Hair follicle dermal papilla cell (primary cell): ENCODE data around the gene AQP5. TPM values are rescaled to one million over a fixed set of nuclear protein-coding genes. Genes with fewer than 3 reads are reported as not detected.

Experiments used
- total RNA-seq: library from RNA; depleted of rRNA; stranded (reverse); fragments of >200 nt; gene quantifications from 2 replicates; pipeline ENCODE4 v1.2.3, GENCODE V29; 2012

The AQP5 gene
- not detected in 2 replicates for total RNA-seq

DNA sequence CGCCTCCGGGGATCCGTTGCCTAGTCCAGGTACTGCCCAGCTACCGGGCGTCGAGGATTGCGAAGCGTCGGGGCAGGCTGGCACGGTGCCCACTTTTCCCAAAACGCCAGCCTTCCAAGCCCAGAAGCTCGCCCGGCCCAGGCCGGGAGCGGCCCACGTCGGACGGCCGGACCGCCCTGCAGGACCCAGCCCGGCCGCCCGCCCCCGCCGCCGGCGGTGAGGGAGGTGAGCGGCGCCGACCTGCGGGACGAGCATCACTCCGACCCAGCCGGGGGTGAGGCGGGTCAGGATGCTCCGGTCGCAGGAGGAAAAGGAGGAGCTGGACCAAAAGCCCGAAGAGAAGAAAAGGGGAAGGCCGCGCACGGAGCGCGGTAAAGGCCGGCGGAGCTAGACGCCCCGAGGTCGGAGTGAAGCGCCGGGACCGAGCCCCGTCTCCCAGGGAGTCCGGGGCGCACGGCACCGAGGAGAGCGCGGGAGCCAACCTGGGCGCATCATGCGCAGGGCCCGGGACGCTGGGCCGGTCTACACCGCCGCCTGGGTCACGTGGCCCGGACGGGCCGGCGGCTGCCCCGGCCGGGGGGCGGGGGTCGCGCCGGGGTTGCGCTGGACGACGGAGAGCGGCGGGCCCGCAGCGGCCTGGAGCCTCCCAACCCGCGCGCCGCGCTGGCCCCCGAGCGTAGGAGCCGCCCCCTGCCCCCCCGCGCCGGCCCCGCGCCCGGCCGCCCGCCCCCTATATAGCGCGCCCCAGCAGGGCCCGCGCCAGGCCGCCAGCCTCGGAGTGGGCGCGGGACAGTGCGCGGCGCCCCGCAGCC lies at the start of gene AQP5:
Gene AQP5 (plus strand): TSS at position 762 of the 812 bp plus-strand sequence. CDS start 146 bp downstream, outside the sequence.

GRCh38 chr12:49950273-49951251 lies 11.1 kb upstream of the AQP5 start, which contains the start of gene AQP2:
Gene AQP2 (plus strand): TSS chr12:49950737. CDS start chr12:49950831, 94 bp downstream.

GRCh38 chr12:49972641-49973360 lies 11.1 kb downstream of the AQP5 start, which contains the start of gene AQP6:
Gene AQP6 (plus strand): TSS chr12:49972947. CDS start chr12:49973174, 227 bp downstream.

Other genes starting within 250 kb of the AQP5 start
- 356 and 360 TPM in 2 replicates for gene TMBIM6, start 220.3 kb upstream of the AQP5 start, total RNA-seq
- 51.2 and 59.9 TPM in 2 replicates for gene NCKAP5L, start 133.5 kb upstream of the AQP5 start, total RNA-seq
- gene BCDIN3D, start 118.8 kb upstream of the AQP5 start, total RNA-seq = 3.4 and 3.9 TPM in 2 replicates
- 0.97 and 1.5 TPM in 2 replicates for gene FAIM2, start 58.0 kb upstream of the AQP5 start, total RNA-seq
- gene AQP2, start 11.1 kb upstream of the AQP5 start, total RNA-seq = not detected in 2 replicates
- gene AQP6, start 11.1 kb downstream of the AQP5 start, total RNA-seq = not detected in 2 replicates
- 22.6 and 23.8 TPM in 2 replicates for gene RACGAP1, start 63.6 kb downstream of the AQP5 start, total RNA-seq
- 1.6 and 1.9 TPM in 2 replicates for gene ASIC1, start 95.7 kb downstream of the AQP5 start, total RNA-seq
- gene SMARCD1, start 123.5 kb downstream of the AQP5 start, total RNA-seq = 66.9 and 67.5 TPM in 2 replicates
- under 0.01 and 0.24 TPM in 2 replicates for gene GPD1, start 142.1 kb downstream of the AQP5 start, total RNA-seq
- 23.5 and 23.9 TPM in 2 replicates for gene COX14, start 150.4 kb downstream of the AQP5 start, total RNA-seq
- gene CERS5, start 205.5 kb downstream of the AQP5 start, total RNA-seq = 31.0 and 33.8 TPM in 2 replicates